ENCODE measurements around the gene SRPRB.

Gene SRPRB

GRCh38 chr3:133843634-133844033 is 38.0 kb downstream of the SRPRB start:
- DNase-seq: no peak

GRCh38 chr3:133845127-133845526 is 39.5 kb downstream of the SRPRB start:
- DNase-seq: no peak

- no peak for DNase-seq
These were observed 43.7 kb downstream of the SRPRB start for GRCh38 chr3:133849346-133849745.

- DNase-seq: no peak
These were observed 44.4 kb downstream of the SRPRB start for GRCh38 chr3:133850034-133850433.

- peak in 1 of 5 donors; percentile 18 for DNase-seq
These were observed 45.8 kb downstream of the SRPRB start for GRCh38 chr3:133851266-133851906.

- DNase-seq: no peak
These were observed 46.3 kb downstream of the SRPRB start for GRCh38 chr3:133851931-133852330.

- no peak for DNase-seq
These were observed 47.7 kb downstream of the SRPRB start for GRCh38 chr3:133853063-133853924.

GRCh38 chr3:133853925-133854227 is 48.3 kb downstream of the SRPRB start:
- no peak for DNase-seq

- DNase-seq: no peak
These were observed 48.8 kb downstream of the SRPRB start for GRCh38 chr3:133854264-133855001.

- DNase-seq: no peak
These were observed 49.4 kb downstream of the SRPRB start for GRCh38 chr3:133855002-133855370.

GRCh38 chr3:133855772-133856171 is 50.2 kb downstream of the SRPRB start:
- no peak for DNase-seq

GRCh38 chr3:133856316-133856715 is 50.7 kb downstream of the SRPRB start:
- no peak for DNase-seq

GRCh38 chr3:133857767-133858166 is 52.2 kb downstream of the SRPRB start:
- peak in 1 of 5 donors; percentile 22 for DNase-seq

GRCh38 chr3:133859381-133860234 is 54.0 kb downstream of the SRPRB start:
- DNase-seq: no peak

GRCh38 chr3:133860519-133860918 is 54.9 kb downstream of the SRPRB start:
- DNase-seq: no peak

- DNase-seq: no peak
These were observed 56.5 kb downstream of the SRPRB start for GRCh38 chr3:133862161-133862560.

GRCh38 chr3:133863911-133864310 is 58.3 kb downstream of the SRPRB start:
- no peak for DNase-seq

GRCh38 chr3:133864616-133865015 is 59.0 kb downstream of the SRPRB start:
- DNase-seq: no peak

- no peak for DNase-seq
These were observed 59.7 kb downstream of the SRPRB start for GRCh38 chr3:133865136-133865855.

GRCh38 chr3:133866141-133866540 is 60.5 kb downstream of the SRPRB start:
- no peak for DNase-seq

GRCh38 chr3:133868186-133868585 is 62.6 kb downstream of the SRPRB start:
- no peak for DNase-seq
